Suprapubic skin (tissue), 4 donors: Measurements from ENCODE around the gene SCAMP2.

ENCODE experiments used
- CTCF ChIP-seq, 2 donors: fragments of 200-600 bp in 1 of 2; fragments of 450-650 bp in 1 of 2; sonication (generic) in 1 of 2; IDR thresholded peaks; one replicate each; pipeline ENCODE4 v1.5.1; 2016 to 2019; ENCODE audit warnings: antibody characterized with exemption in 2 of 2, mild to moderate bottlenecking in 1 of 2, moderate library complexity in 1 of 2
- EP300 ChIP-seq: sonication (generic); formaldehyde crosslinking; IDR thresholded peaks from one replicate; pipeline ENCODE4 v1.6.1; 2017; ENCODE audit warnings: antibody characterized with exemption
- POLR2A ChIP-seq, 2 donors: fragments of 450-650 bp; IDR thresholded peaks; one replicate each; pipeline ENCODE4 v1.6.1; 2017; ENCODE audit warnings: antibody characterized with exemption in 2 of 2, mild to moderate bottlenecking in 2 of 2, moderate library complexity in 2 of 2
- POLR2AphosphoS5 ChIP-seq, 3 donors: sonication (generic); formaldehyde crosslinking; IDR thresholded peaks; one replicate each; pipeline ENCODE4 v1.6.1; 2017; ENCODE audit warnings: antibody characterized with exemption in 3 of 3

- TF ChIP-seq CTCF (IDR thresholded peaks at IDR 0.05): no peak
- TF ChIP-seq POLR2AphosphoS5 (IDR thresholded peaks at IDR 0.05): no peak
- TF ChIP-seq POLR2A (IDR thresholded peaks at IDR 0.05): no peak
- no peak for TF ChIP-seq EP300
These were observed 725 bp upstream of the SCAMP2 start for GRCh38 chr15:74873756-74874424.
